ENCODE results near the gene VSTM2B. TPM values are rescaled to one million over a fixed set of nuclear protein-coding genes. Genes with fewer than 3 reads are reported as not detected.

The VSTM2B gene
- total RNA-seq, 1 donor from 2014 or later, result not detected

GRCh38 chr19:29529646-29530539 lies 4.1 kb downstream of the VSTM2B start:
- intact Hi-C loops (cut with micrococcal nuclease), result loop anchor here (2.0 to 10.0 kb wide), 4 partner anchors 187 to 1825 kb away; partner anchors contain the start of gene C19orf12

GRCh38 chr19:29530540-29531457 lies 5.0 kb downstream of the VSTM2B start:
- intact Hi-C loops (cut with micrococcal nuclease), result no loop called here

GRCh38 chr19:29531458-29532025 lies 5.7 kb downstream of the VSTM2B start:
- intact Hi-C loops (cut with micrococcal nuclease), result no loop called here

GRCh38 chr19:29532097-29532496 lies 6.3 kb downstream of the VSTM2B start:
- intact Hi-C loops (cut with micrococcal nuclease), result no loop called here

GRCh38 chr19:29532956-29533355 lies 7.2 kb downstream of the VSTM2B start:
- intact Hi-C loops (cut with micrococcal nuclease), result no loop called here

GRCh38 chr19:29533578-29534544 lies 8.1 kb downstream of the VSTM2B start:
- intact Hi-C loops (cut with micrococcal nuclease), result no loop called here

- intact Hi-C loops (cut with micrococcal nuclease), result no loop called here
These were observed 9.5 kb downstream of the VSTM2B start for GRCh38 chr19:29535214-29535831.

- intact Hi-C loops (cut with micrococcal nuclease), result no loop called here
These were observed 10.3 kb downstream of the VSTM2B start for GRCh38 chr19:29535984-29536508.

GRCh38 chr19:29537181-29537580 lies 11.4 kb downstream of the VSTM2B start:
- intact Hi-C loops (cut with micrococcal nuclease), result no loop called here

- intact Hi-C loops (cut with micrococcal nuclease), result no loop called here
These were observed 11.8 kb downstream of the VSTM2B start for GRCh38 chr19:29537601-29538000.

GRCh38 chr19:29538146-29538545 lies 12.4 kb downstream of the VSTM2B start:
- intact Hi-C loops (cut with micrococcal nuclease), result no loop called here

- intact Hi-C loops (cut with micrococcal nuclease), result no loop called here
These were observed 12.9 kb downstream of the VSTM2B start for GRCh38 chr19:29538651-29539050.

- intact Hi-C loops (cut with micrococcal nuclease), result no loop called here
These were observed 13.3 kb downstream of the VSTM2B start for GRCh38 chr19:29539131-29539530.

GRCh38 chr19:29539670-29540069 lies 13.9 kb downstream of the VSTM2B start:
- intact Hi-C loops (cut with micrococcal nuclease), result no loop called here

- intact Hi-C loops (cut with micrococcal nuclease), result no loop called here
These were observed 14.3 kb downstream of the VSTM2B start for GRCh38 chr19:29540114-29540513.

GRCh38 chr19:29541473-29542253 lies 15.9 kb downstream of the VSTM2B start:
- intact Hi-C loops (cut with micrococcal nuclease), result no loop called here

- intact Hi-C loops (cut with micrococcal nuclease), result no loop called here
These were observed 16.5 kb downstream of the VSTM2B start for GRCh38 chr19:29542327-29542726.

GRCh38 chr19:29542776-29543175 lies 17.0 kb downstream of the VSTM2B start:
- intact Hi-C loops (cut with micrococcal nuclease), result no loop called here

GRCh38 chr19:29543381-29543780 lies 17.6 kb downstream of the VSTM2B start:
- intact Hi-C loops (cut with micrococcal nuclease), result no loop called here
